Left ventricle myocardium inferior (tissue), 1 donor: Measurements from ENCODE around the gene DYNLT5. TPM values are rescaled to one million over a fixed set of nuclear protein-coding genes. Genes with fewer than 3 reads are reported as not detected.

Experiments
- DNase-seq: peaks from one replicate; pipeline ENCODE4 v3.0.0-alpha.2; 2020
- H3K27ac ChIP-seq: fragments of 200-600 bp; replicated peaks from 2 replicates; pipeline ENCODE4 v1.8.0; 2021
- H3K27me3 ChIP-seq: fragments of 200-600 bp; 2 replicates; pipeline ENCODE4 v1.8.0; 2021; ENCODE audit warnings: low read depth
- H3K36me3 ChIP-seq: fragments of 200-600 bp; 2 replicates; pipeline ENCODE4 v1.8.0; 2021
- H3K4me1 ChIP-seq: fragments of 200-600 bp; 2 replicates; pipeline ENCODE4 v1.8.0; 2021
- H3K4me3 ChIP-seq: fragments of 200-600 bp; 2 replicates; pipeline ENCODE4 v1.8.0; 2021; ENCODE audit warnings: mild to moderate bottlenecking, moderate library complexity
- H3K9me3 ChIP-seq: fragments of 200-600 bp; replicated peaks from 2 replicates; pipeline ENCODE4 v1.8.0; 2021
- CTCF ChIP-seq: fragments of 200-600 bp; IDR thresholded peaks from 2 replicates; pipeline ENCODE4 v1.8.0; 2021; ENCODE audit warnings: antibody characterized with exemption, mild to moderate bottlenecking, borderline replicate concordance
- intact Hi-C: fragments of 100-400 bp; cut with micrococcal nuclease; formaldehyde crosslinking; loops from one replicate; pipeline ENCODE4 v1.11.0; 2022
- total RNA-seq: library from RNA; stranded (reverse); fragmentation: NEBNext Ultra II Directional; extraction: Animal tissue kit (Norgen Biotek cat#: 25700); gene quantifications from one replicate; pipeline ENCODE4 v1.2.1, GENCODE V29; 2021
- donor health status: DM: no; HTN: yes; CAD: no; lungs with severe emphysema.

Gene DYNLT5
- total RNA-seq, 1 donor from 2014 or later: 3.1 TPM

- Histone ChIP-seq H3K27ac (no peak overlapping the region), H3K9me3 (no peaks in the 10 kb centered on the region), H3K36me3 (no peaks in the 10 kb centered on the region), H3K4me3 (no peak overlapping the region), H3K4me1 (peaks cover 21% of the 10 kb centered on the region), H3K27me3 (no peaks in the 10 kb centered on the region)
- intact Hi-C loops: no loop called here
- no peak for DNase-seq
- no peak for TF ChIP-seq CTCF
Measured at GRCh38 chr1:66737836-66738235, 14.4 kb upstream of the DYNLT5 start.

- DNase-seq: no peak
Measured at GRCh38 chr1:66739401-66740157, 12.7 kb upstream of the DYNLT5 start.

GRCh38 chr1:66745451-66745850, 6.8 kb upstream of the DYNLT5 start:
- Histone ChIP-seq H3K27ac (no peak overlapping the region), H3K27me3 (no peaks in the 10 kb centered on the region), H3K9me3 (no peaks in the 10 kb centered on the region), H3K4me3 (no peak overlapping the region), H3K36me3 (no peaks in the 10 kb centered on the region), H3K4me1 (no peaks in the 10 kb centered on the region)
- no peak for DNase-seq
- intact Hi-C loops: no loop called here
- TF ChIP-seq CTCF: no peak

More at GRCh38 chr1:66739401-66740157, 12.7 kb upstream of the DYNLT5 start:
- intact Hi-C loops: no loop called here
- Histone ChIP-seq H3K27me3 (no peaks in the 10 kb centered on the region), H3K27ac (peak overlapping the region; percentile 63), H3K36me3 (no peaks in the 10 kb centered on the region), H3K4me3 (no peak overlapping the region), H3K9me3 (no peaks in the 10 kb centered on the region), H3K4me1 (peaks cover 21% of the 10 kb centered on the region)
- TF ChIP-seq CTCF: no peak

- DNase-seq: no peak
- H3K27me3 ChIP-seq: peaks cover under 1% of the 10 kb centered on the region
- no peak overlapping the region for H3K27ac ChIP-seq
- no peak for TF ChIP-seq CTCF
- H3K36me3 ChIP-seq: no peaks in the 10 kb centered on the region
- peaks cover 12% of the 10 kb centered on the region for H3K4me1 ChIP-seq
- no peak overlapping the region for H3K4me3 ChIP-seq
- H3K9me3 ChIP-seq: no peaks in the 10 kb centered on the region
- intact Hi-C loops: no loop called here
Measured at GRCh38 chr1:66747501-66747900, 4.8 kb upstream of the DYNLT5 start.

GRCh38 chr1:66750577-66750976, 1.7 kb upstream of the DYNLT5 start:
- DNase-seq: no peak
- peaks cover 19% of the 10 kb centered on the region for H3K27me3 ChIP-seq
- no peak overlapping the region for H3K4me3 ChIP-seq
- no peaks in the 10 kb centered on the region for H3K9me3 ChIP-seq
- H3K4me1 ChIP-seq: peaks cover 19% of the 10 kb centered on the region
- no peak overlapping the region for H3K27ac ChIP-seq
- H3K36me3 ChIP-seq: no peaks in the 10 kb centered on the region
- no peak for TF ChIP-seq CTCF
- intact Hi-C loops: no loop called here
